ENCODE data around the gene LSM14A.

LSM14A gene

GRCh38 chr19:34254046-34254697 lies 81.9 kb downstream of the LSM14A start, which contains the start of gene GARRE1:
GARRE1 (plus strand) TSS chr19:34254554; CDS start chr19:34300474, 45,920 bp downstream.
- Mint-ChIP-seq H3K27ac (peak within 1 kb of the TSS; percentile 98), H3K27me3 (no peaks in the 10 kb centered on the region), H3K4me1 (peaks cover 14 to 31% of the 10 kb centered on the region in 2 donors), H3K36me3 (peaks cover 1 to 14% of the 10 kb centered on the region in 2 donors), H3K4me3 (peak within 1 kb of the TSS; percentile 90 to 98), H3K9me3 (no peaks in the 10 kb centered on the region)
- peak; percentile 75 for DNase-seq
- ATAC-seq (replicated peaks): peak; percentile 94 to 95

GRCh38 chr19:34254698-34255432 lies 82.6 kb downstream of the LSM14A start:
- Mint-ChIP-seq H3K9me3 (no peaks in the 10 kb centered on the region), H3K4me1 (peaks cover 18 to 38% of the 10 kb centered on the region in 2 donors), H3K27ac (peak overlapping the region; percentile 47), H3K36me3 (peaks cover 5 to 21% of the 10 kb centered on the region in 2 donors), H3K4me3 (peak overlapping the region; percentile 66 to 90), H3K27me3 (no peaks in the 10 kb centered on the region)
- peak; percentile 65 to 76 for ATAC-seq (replicated peaks)
- peak; percentile 43 for DNase-seq

GRCh38 chr19:34255546-34255945 lies 83.2 kb downstream of the LSM14A start:
- H3K36me3 Mint-ChIP-seq: peaks cover 5 to 22% of the 10 kb centered on the region in 2 donors
- H3K27me3 Mint-ChIP-seq: no peaks in the 10 kb centered on the region
- ATAC-seq (replicated peaks): no peak
- peak overlapping the region; percentile 66 to 73 for H3K4me3 Mint-ChIP-seq
- peak overlapping the region; percentile 31 for H3K27ac Mint-ChIP-seq
- no peak for DNase-seq
- peaks cover 19 to 39% of the 10 kb centered on the region in 2 donors for H3K4me1 Mint-ChIP-seq
- no peaks in the 10 kb centered on the region for H3K9me3 Mint-ChIP-seq

GRCh38 chr19:34256835-34257558 lies 84.7 kb downstream of the LSM14A start:
- peaks cover 25 to 46% of the 10 kb centered on the region in 2 donors for H3K4me1 Mint-ChIP-seq
- H3K27me3 Mint-ChIP-seq: no peaks in the 10 kb centered on the region
- no peak for DNase-seq
- H3K27ac Mint-ChIP-seq: no peak overlapping the region
- no peak overlapping the region for H3K4me3 Mint-ChIP-seq
- H3K9me3 Mint-ChIP-seq: no peaks in the 10 kb centered on the region
- peaks cover 5 to 27% of the 10 kb centered on the region in 2 donors for H3K36me3 Mint-ChIP-seq
- ATAC-seq (replicated peaks): no peak

- no peak for ATAC-seq (replicated peaks)
- Mint-ChIP-seq H3K4me3 (no peak overlapping the region), H3K27me3 (no peaks in the 10 kb centered on the region), H3K9me3 (no peaks in the 10 kb centered on the region), H3K27ac (no peak overlapping the region), H3K4me1 (peaks cover 25 to 46% of the 10 kb centered on the region in 2 donors), H3K36me3 (peaks cover 5 to 27% of the 10 kb centered on the region in 2 donors)
- no peak for DNase-seq
Measured at GRCh38 chr19:34257559-34257924, 85.2 kb downstream of the LSM14A start.

- Mint-ChIP-seq H3K4me1 (peaks cover 22 to 42% of the 10 kb centered on the region in 2 donors), H3K36me3 (peaks cover 5 to 26% of the 10 kb centered on the region in 2 donors), H3K27ac (peak overlapping the region; percentile 60), H3K9me3 (no peaks in the 10 kb centered on the region), H3K4me3 (no peak overlapping the region), H3K27me3 (no peaks in the 10 kb centered on the region)
- ATAC-seq (replicated peaks): peak; percentile 35 to 44
- no peak for DNase-seq
Measured at GRCh38 chr19:34259367-34260095, 87.2 kb downstream of the LSM14A start.

GRCh38 chr19:34260771-34261173 lies 88.5 kb downstream of the LSM14A start:
- H3K4me3 Mint-ChIP-seq: no peak overlapping the region
- H3K9me3 Mint-ChIP-seq: no peaks in the 10 kb centered on the region
- peaks cover 32 to 52% of the 10 kb centered on the region in 2 donors for H3K4me1 Mint-ChIP-seq
- no peak overlapping the region for H3K27ac Mint-ChIP-seq
- H3K36me3 Mint-ChIP-seq: peaks cover 5 to 26% of the 10 kb centered on the region in 2 donors
- DNase-seq (no peak), ATAC-seq (replicated peaks) (no peak)
- H3K27me3 Mint-ChIP-seq: no peaks in the 10 kb centered on the region

- H3K9me3 Mint-ChIP-seq: no peaks in the 10 kb centered on the region
- no peaks in the 10 kb centered on the region for H3K27me3 Mint-ChIP-seq
- DNase-seq (no peak), ATAC-seq (replicated peaks) (no peak)
- H3K27ac Mint-ChIP-seq: peak overlapping the region; percentile 27
- peaks cover 36 to 59% of the 10 kb centered on the region in 2 donors for H3K4me1 Mint-ChIP-seq
- no peak overlapping the region for H3K4me3 Mint-ChIP-seq
- H3K36me3 Mint-ChIP-seq: peaks cover 5 to 28% of the 10 kb centered on the region in 2 donors
Measured at GRCh38 chr19:34261334-34262109, 89.2 kb downstream of the LSM14A start.

GRCh38 chr19:34263745-34264237 lies 91.5 kb downstream of the LSM14A start:
- Mint-ChIP-seq H3K27ac (no peak overlapping the region), H3K36me3 (peaks cover 8 to 26% of the 10 kb centered on the region in 2 donors), H3K4me3 (no peak overlapping the region), H3K4me1 (peaks cover 37 to 53% of the 10 kb centered on the region in 2 donors), H3K9me3 (no peaks in the 10 kb centered on the region), H3K27me3 (no peaks in the 10 kb centered on the region)
- DNase-seq: no peak
- no peak for ATAC-seq (replicated peaks)

GRCh38 chr19:34265221-34265650 lies 92.9 kb downstream of the LSM14A start:
- no peaks in the 10 kb centered on the region for H3K9me3 Mint-ChIP-seq
- H3K36me3 Mint-ChIP-seq: peaks cover 4 to 16% of the 10 kb centered on the region in 2 donors
- no peak for DNase-seq
- H3K27me3 Mint-ChIP-seq: no peaks in the 10 kb centered on the region
- H3K27ac Mint-ChIP-seq: no peak overlapping the region
- ATAC-seq (replicated peaks): no peak
- H3K4me1 Mint-ChIP-seq: peaks cover 41 to 56% of the 10 kb centered on the region in 2 donors
- H3K4me3 Mint-ChIP-seq: no peak overlapping the region

GRCh38 chr19:34269081-34269480 lies 96.8 kb downstream of the LSM14A start:
- H3K4me1 Mint-ChIP-seq: peaks cover 55 to 77% of the 10 kb centered on the region in 2 donors
- H3K9me3 Mint-ChIP-seq: no peaks in the 10 kb centered on the region
- no peak for DNase-seq
- peak overlapping the region; percentile 8 to 14 for H3K4me3 Mint-ChIP-seq
- H3K27me3 Mint-ChIP-seq: no peaks in the 10 kb centered on the region
- peak overlapping the region; percentile 86 for H3K27ac Mint-ChIP-seq
- peaks cover 4 to 17% of the 10 kb centered on the region in 2 donors for H3K36me3 Mint-ChIP-seq
- ATAC-seq (replicated peaks): no peak

- H3K9me3 Mint-ChIP-seq: no peaks in the 10 kb centered on the region
- no peaks in the 10 kb centered on the region for H3K27me3 Mint-ChIP-seq
- ATAC-seq (replicated peaks) (no peak), DNase-seq (no peak)
- peak overlapping the region; percentile 64 to 71 for H3K4me3 Mint-ChIP-seq
- peaks cover 57 to 78% of the 10 kb centered on the region in 2 donors for H3K4me1 Mint-ChIP-seq
- peak overlapping the region; percentile 97 for H3K27ac Mint-ChIP-seq
- peaks cover 4 to 18% of the 10 kb centered on the region in 2 donors for H3K36me3 Mint-ChIP-seq
Measured at GRCh38 chr19:34269489-34269888, 97.2 kb downstream of the LSM14A start.
